Cerebellar nuclear complex (tissue), 1 donor: ENCODE measurements around the gene ARMC2.

Experiments used
- DNase-seq, 2 experiments: peaks; one replicate each; lab custom pipeline; 2025; lab: John Stamatoyannopoulos, UW

The ARMC2 gene

DNA sequence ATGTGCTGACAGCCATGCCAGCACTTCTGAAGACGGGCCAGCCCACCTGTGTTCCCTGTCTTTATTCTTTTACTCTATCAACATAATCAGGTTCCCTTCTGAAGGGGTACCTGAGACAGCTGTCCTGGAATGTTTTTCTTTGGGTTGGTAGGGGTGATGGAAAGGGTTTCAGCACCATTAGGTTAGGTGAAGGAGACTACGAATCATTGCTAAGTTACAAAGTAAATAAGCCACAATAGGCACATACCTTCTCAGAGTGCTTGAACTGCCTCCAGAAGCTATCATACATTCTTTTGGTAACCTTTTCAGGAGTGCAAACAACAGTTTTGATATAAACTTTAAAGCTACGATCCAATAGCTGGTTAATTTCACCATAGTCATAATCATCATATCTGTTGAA, 140.1 kb downstream of the ARMC2 start:
- DNase-seq, result no peak

GRCh38 chr6:108988765-108989164, 140.5 kb downstream of the ARMC2 start:
- DNase-seq, result no peak

GRCh38 chr6:108989700-108990099, 141.5 kb downstream of the ARMC2 start:
- no peak for DNase-seq

DNA sequence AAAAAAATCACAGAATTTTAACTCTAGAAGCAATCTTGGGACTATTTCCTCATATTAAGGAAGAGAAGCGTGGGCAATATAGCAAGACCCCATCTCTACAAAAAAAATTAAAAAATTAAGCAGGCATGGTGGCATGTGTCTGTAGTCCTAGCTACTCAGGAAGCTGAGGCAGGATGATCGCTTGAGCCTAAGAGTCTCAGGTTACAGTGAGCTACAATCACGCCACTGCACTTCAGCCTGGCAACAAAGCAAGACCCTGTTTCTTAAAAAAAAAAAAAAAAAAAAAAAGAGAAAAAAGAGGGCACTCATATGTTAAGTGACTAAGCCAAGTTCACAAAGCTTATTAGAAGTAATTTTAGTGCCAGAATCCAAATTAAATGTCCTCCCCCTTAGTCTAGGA, 145.7 kb downstream of the ARMC2 start:
- DNase-seq, result no peak

- DNase-seq, result no peak
These were observed 147.1 kb downstream of the ARMC2 start for GRCh38 chr6:108995296-108995695.

DNA sequence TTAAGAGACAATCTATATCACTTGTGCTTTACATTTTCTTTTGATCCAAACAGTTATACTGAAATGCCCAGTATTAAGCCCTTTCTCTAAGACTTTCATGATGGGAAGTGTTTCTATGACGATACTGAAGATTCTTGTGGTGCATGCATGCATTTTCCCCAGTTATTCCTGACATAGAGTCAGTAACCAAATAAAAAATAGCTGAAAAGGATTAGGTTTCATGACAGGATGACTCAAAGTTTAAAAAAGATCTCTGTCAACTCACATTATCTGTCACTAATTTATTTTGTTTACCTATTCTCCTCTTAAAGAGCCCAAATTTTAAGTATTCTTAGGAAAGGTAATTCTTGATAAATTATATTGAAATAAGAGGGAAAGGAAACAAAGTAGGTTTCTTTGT, 148.0 kb downstream of the ARMC2 start:
- no peak for DNase-seq

DNA sequence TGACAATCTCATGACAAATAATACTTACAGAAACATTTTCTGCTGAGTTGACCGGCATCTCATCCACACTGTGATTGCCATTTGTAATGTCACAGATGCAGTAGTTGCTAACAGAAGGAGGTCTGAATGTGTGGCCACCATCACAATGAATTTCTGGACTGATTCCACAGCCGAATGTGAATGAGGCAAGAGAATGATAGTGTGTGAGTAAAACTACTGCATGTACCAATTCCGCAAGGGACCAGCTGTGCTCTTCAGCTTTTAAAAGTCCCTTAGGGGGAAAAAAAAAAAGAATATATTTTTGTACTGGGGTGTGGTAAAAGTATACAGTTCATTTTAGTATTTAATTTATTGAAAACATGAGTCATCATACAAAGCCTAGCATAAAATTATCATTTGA, 150.3 kb downstream of the ARMC2 start:
- no peak for DNase-seq

- DNase-seq, result no peak
These were observed 151.2 kb downstream of the ARMC2 start for GRCh38 chr6:108999428-108999827.

DNA sequence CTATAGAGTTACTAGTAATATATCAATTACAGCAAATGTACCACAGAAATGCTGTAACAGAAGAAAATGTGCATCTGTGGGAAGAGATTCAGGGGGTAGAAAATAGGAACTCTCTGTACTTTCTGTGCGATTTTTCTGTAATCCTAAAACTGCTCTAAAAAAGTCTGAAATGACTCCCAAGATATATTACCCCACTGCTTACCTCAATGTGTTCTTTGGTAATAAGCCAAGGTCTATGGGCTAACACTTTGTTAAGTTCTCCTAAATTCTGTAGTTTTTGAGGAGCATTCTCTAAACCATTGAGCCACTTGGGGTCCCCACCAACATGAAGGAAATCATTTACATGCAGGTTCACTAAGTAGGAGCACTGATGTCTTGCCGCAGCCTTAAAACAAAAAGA, 152.1 kb downstream of the ARMC2 start:
- no peak for DNase-seq

- DNase-seq, result peak in 1 of 2 experiments; percentile 25
These were observed 153.2 kb downstream of the ARMC2 start for GRCh38 chr6:109001291-109001894.

- no peak for DNase-seq
These were observed 154.0 kb downstream of the ARMC2 start for GRCh38 chr6:109002051-109002697.

- DNase-seq, result no peak
These were observed 154.7 kb downstream of the ARMC2 start for GRCh38 chr6:109002882-109003281.

DNA sequence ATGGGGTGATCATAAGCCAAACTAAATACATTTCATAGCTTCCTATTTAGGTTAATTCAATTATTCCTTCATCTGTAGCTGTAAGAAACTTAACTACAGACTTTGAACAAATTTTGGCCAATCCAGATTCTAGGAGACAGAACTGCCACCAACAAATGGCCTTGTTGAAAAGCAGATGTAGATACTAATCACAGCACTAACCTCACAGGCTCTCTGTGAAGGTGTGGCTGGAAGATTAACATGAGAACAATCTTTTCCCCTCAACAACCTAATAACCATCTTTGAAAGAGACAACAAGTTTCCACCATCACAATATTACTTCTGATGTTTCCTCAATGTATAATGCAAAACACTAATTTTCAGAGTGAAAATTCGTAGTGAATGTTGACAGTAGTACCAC, 158.6 kb downstream of the ARMC2 start:
- no peak for DNase-seq

DNA sequence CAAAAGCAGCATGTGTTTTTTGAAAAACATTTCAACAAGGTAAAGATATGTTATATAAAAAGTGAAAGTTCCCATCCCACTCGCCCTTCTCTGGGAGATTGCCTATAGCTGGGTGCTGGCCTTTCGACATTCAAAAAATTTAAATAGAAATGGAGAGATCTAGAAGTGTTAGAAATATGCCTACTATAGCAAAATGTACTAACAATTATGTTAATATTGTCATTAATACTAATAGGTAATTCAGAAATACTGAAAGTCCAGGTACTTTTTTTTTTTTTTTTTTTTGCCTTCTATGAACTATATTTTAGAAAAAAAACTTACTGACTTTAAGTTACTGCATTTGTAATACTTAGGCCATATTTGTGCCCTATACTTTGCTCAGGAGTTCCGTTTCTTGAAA, 159.3 kb downstream of the ARMC2 start:
- no peak for DNase-seq

DNA sequence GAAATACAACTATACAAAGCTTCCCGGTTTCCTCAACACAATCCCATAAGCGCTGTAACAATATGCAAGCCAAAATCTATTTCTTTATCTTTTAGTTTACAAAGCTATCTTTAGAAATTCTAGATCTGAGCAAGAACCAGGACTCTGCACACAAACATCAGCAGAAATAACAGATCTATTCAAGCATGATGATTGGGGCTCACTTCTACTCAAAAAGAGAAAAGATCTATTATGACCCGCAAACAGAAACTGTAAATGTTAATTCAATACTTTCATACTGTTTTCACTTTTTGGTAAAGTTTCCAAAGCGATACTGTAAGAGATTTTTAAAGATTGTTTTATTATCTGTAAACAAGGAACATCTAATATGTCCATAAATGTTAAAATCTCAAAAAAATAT, 159.8 kb downstream of the ARMC2 start:
- DNase-seq, result no peak

GRCh38 chr6:109008537-109009235, 160.5 kb downstream of the ARMC2 start:
- DNase-seq, result no peak

- peak; percentile 10 to 67 for DNase-seq
These were observed 161.2 kb downstream of the ARMC2 start for GRCh38 chr6:109009236-109009961.

DNA sequence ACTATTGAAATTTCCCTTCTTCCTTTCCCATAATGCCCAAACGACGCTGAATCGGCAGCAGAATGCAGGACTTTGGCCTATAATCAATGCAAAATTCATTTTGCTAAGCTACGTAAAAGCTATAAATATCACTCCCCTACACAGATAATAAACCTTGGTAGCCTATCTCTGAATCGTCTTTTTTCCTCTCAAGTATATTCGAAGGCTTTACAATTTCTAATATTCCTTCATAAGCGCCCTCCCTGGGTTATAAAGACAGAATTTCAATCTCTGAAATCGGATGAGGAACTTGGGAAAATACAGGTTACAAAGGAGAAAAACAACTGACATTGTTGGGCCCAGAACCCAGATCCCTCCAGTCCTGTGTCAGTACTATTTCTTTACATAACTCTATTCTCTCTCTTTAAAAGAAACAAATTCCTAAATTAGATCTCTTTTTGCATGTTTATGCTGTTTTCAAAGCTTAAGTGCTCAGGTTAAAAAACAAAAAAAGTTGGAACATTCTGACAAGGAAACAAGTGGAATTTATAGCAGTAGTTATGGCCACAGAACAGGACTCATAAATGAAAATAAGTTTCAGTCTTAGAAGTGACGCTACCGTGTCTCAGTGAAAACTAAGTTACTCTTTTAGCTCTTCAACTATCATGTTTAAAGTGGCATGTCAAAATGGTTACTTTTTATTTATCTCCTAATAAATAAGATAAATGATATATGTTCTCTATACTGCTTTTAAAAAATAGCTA, 161.9 kb downstream of the ARMC2 start:
- no peak for DNase-seq

DNA sequence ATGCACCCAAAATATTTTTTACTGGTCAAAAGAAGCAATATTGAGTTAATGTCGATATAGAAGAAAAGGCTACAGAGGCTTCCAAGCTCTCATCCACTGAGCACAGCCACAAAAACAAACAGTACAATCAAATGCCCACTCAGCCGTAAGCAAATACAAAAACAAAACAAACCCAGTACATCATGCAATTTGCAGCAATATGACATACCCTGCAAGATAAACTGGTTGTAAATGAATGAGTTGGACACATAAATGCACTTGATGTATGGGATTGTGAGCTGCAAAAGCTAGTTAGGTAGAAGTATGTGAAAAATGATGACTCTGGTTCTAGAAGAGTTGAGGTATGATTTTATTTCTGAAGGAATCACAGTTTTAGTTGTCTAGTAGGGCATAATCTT, 162.5 kb downstream of the ARMC2 start:
- DNase-seq, result no peak

GRCh38 chr6:109013656-109014305, 165.6 kb downstream of the ARMC2 start:
- DNase-seq, result no peak

GRCh38 chr6:109014606-109015005, 166.4 kb downstream of the ARMC2 start:
- no peak for DNase-seq

DNA sequence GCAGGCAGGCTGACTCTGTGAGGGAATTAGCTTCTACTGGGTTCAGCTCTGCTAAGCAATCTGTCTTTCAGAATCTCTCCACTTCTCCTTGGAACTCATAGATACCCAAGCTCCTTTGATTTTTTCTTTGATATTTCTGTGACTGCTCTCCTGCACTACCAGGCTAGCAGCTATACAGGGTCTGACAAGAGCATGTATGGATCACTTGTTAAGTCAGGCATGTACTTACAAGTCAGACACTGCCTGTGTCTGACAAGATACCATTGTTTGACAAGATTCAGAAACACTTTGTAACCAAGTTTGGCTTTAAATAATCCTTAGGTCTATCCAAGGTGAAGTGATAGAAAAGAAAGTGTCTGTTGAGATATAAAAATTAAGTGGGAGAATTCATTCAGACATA, 167.0 kb downstream of the ARMC2 start:
- no peak for DNase-seq
